H1 (cell line): Measurements from ENCODE around the gene KRTAP10-7. TPM values are rescaled to one million over a fixed set of nuclear protein-coding genes. Genes with fewer than 3 reads are reported as not detected.

Source experiments
- CTCF ChIA-PET: fragments of 300-600 bp; sonication (Branson Sonifier 250); formaldehyde crosslinking; loops from one replicate; lab custom pipeline; 2021; ENCODE audit not compliant: partially characterized antibody; lab: Charles Lee
- POLR2A ChIA-PET: fragments of 300-600 bp; sonication (Branson Sonifier 250); formaldehyde crosslinking; loops from one replicate; lab custom pipeline; 2021; ENCODE audit warnings: inconsistent platforms; ENCODE audit not compliant: partially characterized antibody; lab: Charles Lee
- DNase-seq, 2 experiments: peaks; one replicate each; pipeline versions ENCODE4 v3.0.0 to v3.0.0-alpha.2; 2010 to 2022; ENCODE audit warnings: low spot score in 2 of 2, low read depth in 1 of 2, mixed read lengths in 1 of 2
- FAIRE-seq: peaks from 2 replicates; lab custom pipeline; 2011; peaks lifted over from hg19 to GRCh38; lab: Jason Lieb, UNC
- H2AFZ ChIP-seq: 2 replicates; pipeline ENCODE4 v1.8.1; 2012; ENCODE audit warnings: low read length, inconsistent platforms
- H2AK5ac ChIP-seq: 2 replicates; pipeline ENCODE4 v1.6.1; 2013; ENCODE audit warnings: low read depth, low read length
- H2BK120ac ChIP-seq: replicated peaks from 2 replicates; pipeline ENCODE3; 2013; ENCODE audit warnings: low read depth, low read length, inconsistent platforms
- H2BK12ac ChIP-seq: 2 replicates; pipeline ENCODE4 v1.6.1; 2013; ENCODE audit warnings: low read depth, low read length
- H2BK15ac ChIP-seq: 2 replicates; pipeline ENCODE4 v1.6.1; 2013; ENCODE audit warnings: low read length
- H2BK20ac ChIP-seq: 2 replicates; pipeline ENCODE4 v1.6.1; 2013; ENCODE audit warnings: low read length
- H2BK5ac ChIP-seq: 2 replicates; pipeline ENCODE4 v1.6.1; 2013; ENCODE audit warnings: low read depth, low read length
- H3K14ac ChIP-seq: 2 replicates; pipeline ENCODE4 v1.6.1; 2013; ENCODE audit warnings: inconsistent platforms; ENCODE audit not compliant: insufficient read length
- H3K18ac ChIP-seq: 2 replicates; pipeline ENCODE4 v1.6.1; 2013; ENCODE audit warnings: low read length; ENCODE audit errors: extremely low read depth
- H3K23ac ChIP-seq: 2 replicates; pipeline ENCODE4 v1.6.1; 2013; ENCODE audit warnings: inconsistent platforms; ENCODE audit not compliant: insufficient read length
- H3K23me2 ChIP-seq: 2 replicates; pipeline ENCODE4 v1.6.1; 2013; ENCODE audit warnings: low read depth, low read length
- H3K27ac ChIP-seq: 2 replicates; pipeline ENCODE4 v1.6.1; 2011; ENCODE audit warnings: low read depth, low read length, inconsistent platforms
- H3K27me3 ChIP-seq, 4 experiments: replicated peaks in 1 of 4; 1 replicate in 1 of 4; 2 replicates in 3 of 4; pipeline versions ENCODE4 v1.6.1 to v1.8.1; 2011 to 2013; ENCODE audit warnings: low read length in 3 of 4, mild to moderate bottlenecking in 3 of 4, inconsistent platforms in 2 of 4, mixed read lengths in 2 of 4, moderate library complexity in 1 of 4; ENCODE audit not compliant: control insufficient read depth in 3 of 4, insufficient read depth in 3 of 4; ENCODE audit errors: extremely low read depth in 1 of 4
- H3K36me3 ChIP-seq, 4 experiments: 2 replicates each; pipeline versions ENCODE4 v1.6.1 to v1.8.1; 2011 to 2013; ENCODE audit warnings: mild to moderate bottlenecking in 4 of 4, low read length in 3 of 4, moderate library complexity in 2 of 4, control low read depth in 1 of 4, inconsistent platforms in 1 of 4; ENCODE audit not compliant: insufficient read depth in 4 of 4, control insufficient read depth in 2 of 4
- H3K4ac ChIP-seq: replicated peaks from 2 replicates; pipeline ENCODE3; 2013; ENCODE audit warnings: low read length, low read depth, mixed read lengths, inconsistent platforms; ENCODE audit not compliant: insufficient read length
- H3K4me1 ChIP-seq, 4 experiments: replicated peaks in 1 of 4; 1 replicate in 1 of 4; 2 replicates in 3 of 4; pipeline versions ENCODE4 v1.6.1 to v1.8.1; 2011 to 2013; ENCODE audit warnings: low read length in 3 of 4, inconsistent platforms in 2 of 4, mixed read lengths in 1 of 4; ENCODE audit not compliant: insufficient read depth in 4 of 4, control insufficient read depth in 3 of 4
- H3K4me2 ChIP-seq, 2 experiments: 2 replicates each; pipeline versions ENCODE4 v1.6.1 to v1.8.1; 2011 to 2013; ENCODE audit warnings: low read depth in 2 of 2, low read length in 2 of 2, control low read depth in 1 of 2, inconsistent platforms in 1 of 2, mild to moderate bottlenecking in 1 of 2; ENCODE audit not compliant: insufficient read depth in 1 of 2
- H3K4me3 ChIP-seq, 4 experiments: fragments of 200-600, 300-600 bp in 1 of 4; sonication (generic), shearing (Covaris generic), sonication (Bioruptor Twin) in 1 of 4; 2 replicates each; pipeline versions ENCODE4 v1.5.1 to v1.8.1; 2011 to 2016; ENCODE audit warnings: low read length in 4 of 4, low read depth in 3 of 4, control low read depth in 2 of 4, inconsistent platforms in 2 of 4, mild to moderate bottlenecking in 2 of 4, mixed read lengths in 1 of 4, moderate library complexity in 1 of 4; ENCODE audit not compliant: insufficient read depth in 2 of 4; ENCODE audit errors: extremely low read depth in 1 of 4
- H3K56ac ChIP-seq: replicated peaks from 2 replicates; pipeline ENCODE3; 2013; ENCODE audit warnings: low read depth, mild to moderate bottlenecking, mixed read lengths, low read length, inconsistent platforms; ENCODE audit not compliant: insufficient read length
- H3K79me1 ChIP-seq: 2 replicates; pipeline ENCODE4 v1.6.1; 2013; ENCODE audit warnings: low read depth, low read length, control low read depth
- H3K79me2 ChIP-seq, 2 experiments: 2 replicates each; pipeline versions ENCODE4 v1.6.1 to v1.8.1; 2012 to 2013; ENCODE audit warnings: low read length in 2 of 2, mild to moderate bottlenecking in 2 of 2, inconsistent platforms in 1 of 2; ENCODE audit not compliant: insufficient read depth in 2 of 2, control insufficient read depth in 1 of 2
- H3K9ac ChIP-seq, 4 experiments: replicated peaks in 1 of 4; 1 replicate in 1 of 4; 2 replicates in 3 of 4; pipeline versions ENCODE4 v1.6.1 to v1.8.1; 2011 to 2013; ENCODE audit warnings: low read depth in 3 of 4, low read length in 3 of 4, control low read depth in 2 of 4, mild to moderate bottlenecking in 2 of 4, moderate library complexity in 2 of 4, inconsistent platforms in 1 of 4; ENCODE audit errors: extremely low read depth in 1 of 4
- H3K9me3 ChIP-seq, 2 experiments: 2 replicates each; pipeline versions ENCODE4 v1.6.1 to v1.8.1; 2012 to 2013; ENCODE audit warnings: mild to moderate bottlenecking in 2 of 2, moderate library complexity in 2 of 2, control low read depth in 1 of 2, inconsistent platforms in 1 of 2, low read depth in 1 of 2, low read length in 1 of 2, mixed read lengths in 1 of 2; ENCODE audit not compliant: insufficient read depth in 2 of 2
- H4K20me1 ChIP-seq, 2 experiments: replicated peaks in 1 of 2; 2 replicates each; pipeline versions ENCODE3 to v1.8.1; 2011 to 2013; ENCODE audit warnings: inconsistent platforms in 2 of 2, low read length in 2 of 2, mild to moderate bottlenecking in 1 of 2; ENCODE audit not compliant: insufficient read depth in 2 of 2, control insufficient read depth in 1 of 2
- H4K5ac ChIP-seq: 2 replicates; pipeline ENCODE4 v1.6.1; 2013; ENCODE audit warnings: low read length, low read depth, mixed read lengths, inconsistent platforms; ENCODE audit not compliant: insufficient read length
- H4K8ac ChIP-seq: 2 replicates; pipeline ENCODE4 v1.8.0; 2013; ENCODE audit warnings: mild to moderate bottlenecking, moderate library complexity, low read length, inconsistent platforms; ENCODE audit not compliant: insufficient read depth; ENCODE audit errors: extremely low read depth
- H4K91ac ChIP-seq: replicated peaks from 2 replicates; pipeline ENCODE3; 2013; ENCODE audit warnings: low read length, mixed read lengths, inconsistent platforms; ENCODE audit not compliant: insufficient read length
- ATF2 ChIP-seq: IDR thresholded peaks from 2 replicates; pipeline ENCODE4 v1.6.1; 2012; ENCODE audit warnings: low read length, inconsistent platforms
- EZH2 ChIP-seq: fragments of 200-600 bp; sonication (generic); IDR thresholded peaks from 2 replicates; pipeline ENCODE4 v1.7.1; 2012; ENCODE audit warnings: low read depth, mild to moderate bottlenecking, moderate library complexity, low read length, inconsistent platforms; ENCODE audit not compliant: severe bottlenecking
- FOSL1 ChIP-seq: IDR thresholded peaks from 2 replicates; pipeline ENCODE4 v1.6.1; 2011; ENCODE audit warnings: mild to moderate bottlenecking, low read depth, low read length, moderate library complexity; ENCODE audit not compliant: insufficient read depth
- HDAC2 ChIP-seq, 2 experiments: fragments of 300-600 bp in 1 of 2; sonication (generic) in 1 of 2; IDR thresholded peaks; 2 replicates each; pipeline ENCODE4 v1.6.1; 2011 to 2012; ENCODE audit warnings: low read depth in 2 of 2, low read length in 2 of 2, mild to moderate bottlenecking in 2 of 2, moderate library complexity in 2 of 2, borderline replicate concordance in 1 of 2, inconsistent platforms in 1 of 2
- KDM4A ChIP-seq: IDR thresholded peaks from one replicate; pipeline ENCODE4 v1.7.1; 2012; ENCODE audit warnings: low read depth, mild to moderate bottlenecking, moderate library complexity, low read length, inconsistent platforms; ENCODE audit not compliant: severe bottlenecking
- KDM5A ChIP-seq: fragments of 200-600 bp; IDR thresholded peaks from 2 replicates; pipeline ENCODE4 v1.7.1; 2012; ENCODE audit warnings: mild to moderate bottlenecking, low read length, inconsistent platforms, mixed read lengths
- NANOG ChIP-seq: IDR thresholded peaks from 2 replicates; pipeline ENCODE4 v1.6.1; 2011; ENCODE audit warnings: low read length, low read depth, mild to moderate bottlenecking, inconsistent platforms; ENCODE audit not compliant: insufficient read depth, poor library complexity, severe bottlenecking
- SAP30 ChIP-seq: fragments of 300-600 bp; sonication (generic); IDR thresholded peaks from 2 replicates; pipeline ENCODE4 v1.7.1; 2012; ENCODE audit warnings: low read length, moderate library complexity, mild to moderate bottlenecking, inconsistent platforms; ENCODE audit not compliant: insufficient read depth, insufficient replicate concordance
- SIRT6 ChIP-seq: IDR thresholded peaks from one replicate; pipeline ENCODE4 v1.7.1; 2012; ENCODE audit warnings: low read length, inconsistent platforms
- SP2 ChIP-seq: IDR thresholded peaks from 2 replicates; pipeline ENCODE4 v1.6.1; 2012; ENCODE audit warnings: mild to moderate bottlenecking, low read length, inconsistent platforms
- SP4 ChIP-seq: IDR thresholded peaks from 2 replicates; pipeline ENCODE4 v1.6.1; 2012; ENCODE audit warnings: low read length, inconsistent platforms
- TAF1 ChIP-seq: IDR thresholded peaks from 2 replicates; pipeline ENCODE4 v1.6.1; 2011; ENCODE audit warnings: mild to moderate bottlenecking, low read depth, low read length
- TCF12 ChIP-seq: IDR thresholded peaks from 2 replicates; pipeline ENCODE4 v1.6.1; 2011; ENCODE audit warnings: low read depth, mild to moderate bottlenecking, low read length
- WGBS, 2 experiments: shearing (Covaris generic) in 1 of 2; methylation state at CpG; one replicate each; pipeline versions ENCODE4 v1.1.6 to v1.1.7; 2013 to 2015; ENCODE audit warnings: low lambda C conversion rate in 2 of 2, mixed read lengths in 2 of 2, inconsistent platforms in 1 of 2, low coverage in 1 of 2, missing lambda C conversion rate in 1 of 2; ENCODE audit not compliant: insufficient replicate concordance in 2 of 2, insufficient coverage in 1 of 2, insufficient read length in 1 of 2; ENCODE audit errors: extremely low coverage in 1 of 2, missing lambda C conversion rate in 1 of 2; 5-methylcytosine and 5-hydroxymethylcytosine counted together
- polyA plus RNA-seq, 7 experiments: library from polyadenylated mRNA; depleted of rRNA in 3 of 7; stranded (reverse) in 5 of 7; unstranded in 2 of 7; fragments of >200 nt in 5 of 7; fragments of 200-250 nt in 2 of 7; gene quantifications; 1 replicate in 5 of 7; 2 replicates in 1 of 7; 4 replicates in 1 of 7; pipeline versions ENCODE4 v1.2.1 to v1.2.3, GENCODE V29; 2011 to 2013; ENCODE audit warnings: missing spikeins in 2 of 7, mixed read lengths in 2 of 7
- total RNA-seq: library from RNA; stranded (reverse); fragmentation: NEBNext Ultra II Directional; extraction: Animal tissue kit (Norgen Biotek cat#: 25700); gene quantifications from 2 replicates; pipeline ENCODE4 v1.2.1, GENCODE V29; 2021

Gene KRTAP10-7
- total and polyA plus RNA-seq, 2 of the 8 experiments (the other 6 are each of a cell fraction or from before 2014, with no cell fraction given) = not detected

GRCh38 chr21:44606495-44606894 is 6.1 kb downstream of the KRTAP10-7 start:
- H2AK5ac ChIP-seq = no peak overlapping the region
- no peaks in the 10 kb centered on the region for H3K79me2 ChIP-seq
- no peak overlapping the region for H3K27ac ChIP-seq
- H3K9me3 ChIP-seq = peaks cover 12 to 15% of the 10 kb centered on the region in 2 experiments; a peak in 3 of 4 replicates
- no peak overlapping the region for H2BK20ac ChIP-seq
- no peak overlapping the region for H3K4me2 ChIP-seq
- H2BK12ac ChIP-seq = no peak overlapping the region
- no peak for DNase-seq
- no peaks in the 10 kb centered on the region; a peak in 1 of 8 replicates for H3K36me3 ChIP-seq
- H3K9ac ChIP-seq = no peak overlapping the region
- POLR2A ChIA-PET = no interaction called here
- H2BK15ac ChIP-seq = no peak overlapping the region
- no peak overlapping the region for H2BK120ac ChIP-seq
- 0 out of 2 replicates have a peak, but pooled peaks cover 2% of the 10 kb centered on the region for H3K23me2 ChIP-seq
- H3K4me3 ChIP-seq = no peak overlapping the region
- no peak overlapping the region for H3K14ac ChIP-seq
- CTCF ChIA-PET = no interaction called here
- H3K4me1 ChIP-seq = no peaks in the 10 kb centered on the region; a peak in 1 of 7 replicates
- H2AFZ ChIP-seq = no peak overlapping the region
- no peaks in the 10 kb centered on the region for H3K27me3 ChIP-seq
- no peaks in the 10 kb centered on the region for H3K79me1 ChIP-seq
- TF ChIP-seq TAF1 = no peak
- no peak for TF ChIP-seq NANOG
- no peak for TF ChIP-seq HDAC2 (IDR thresholded peaks at IDR 0.05; ENCODE audit: borderline replicate concordance in 1 of 2, low read depth in 2 of 2, low read length in 2 of 2)
- no peak for TF ChIP-seq TCF12
- no peak for TF ChIP-seq SAP30
- TF ChIP-seq EZH2 = no peak
- no peak for TF ChIP-seq SP4
- no peak for TF ChIP-seq KDM4A
- no peak for TF ChIP-seq ATF2
- TF ChIP-seq FOSL1 = no peak
- TF ChIP-seq KDM5A = no peak
- no peak for TF ChIP-seq SIRT6
- no peak for TF ChIP-seq SP2
- no peaks in the 10 kb centered on the region for H4K20me1 ChIP-seq
- no peak for FAIRE-seq
- H3K4ac ChIP-seq = no peak overlapping the region
- H4K8ac ChIP-seq = no peak overlapping the region
- no peak overlapping the region for H3K18ac ChIP-seq
- no peak overlapping the region for H3K23ac ChIP-seq
- 79% methylated on average over 4 of the region's 4 CpGs; no CpG with 5 or more reads in 1 of the 2 experiments for whole genome bisulfite sequencing, 2 experiments
- no peak overlapping the region for H2BK5ac ChIP-seq
- H4K91ac ChIP-seq = no peak overlapping the region
- H4K5ac ChIP-seq = no peak overlapping the region
- no peak overlapping the region for H3K56ac ChIP-seq
